GM12891 (cell line): Measurements from ENCODE around the gene ARHGEF12.

Experiments
- DNase-seq: peaks from one replicate; pipeline ENCODE4 v3.0.0; 2011; ENCODE audit warnings: low spot score; ENCODE audit not compliant: insufficient read length
- FAIRE-seq: peaks from 2 replicates; lab custom pipeline; 2011; peaks lifted over from hg19 to GRCh38; lab: Jason Lieb, UNC
- PAX5 ChIP-seq: IDR thresholded peaks from 2 replicates; pipeline ENCODE4 v1.6.1; 2011; ENCODE audit warnings: low read length, moderate library complexity, mild to moderate bottlenecking; ENCODE audit not compliant: insufficient read depth, severe bottlenecking
- POLR2A ChIP-seq: IDR thresholded peaks from 2 replicates; pipeline ENCODE4 v1.6.1; 2011; ENCODE audit warnings: low read depth, low read length, control low read depth
- POLR2AphosphoS5 ChIP-seq: IDR thresholded peaks from 2 replicates; pipeline ENCODE4 v1.6.1; 2011; ENCODE audit warnings: low read depth, low read length, control low read depth
- POU2F2 ChIP-seq: IDR thresholded peaks from 2 replicates; pipeline ENCODE4 v1.6.1; 2011; ENCODE audit warnings: low read depth, mild to moderate bottlenecking, control low read depth, low read length, moderate library complexity
- SPI1 ChIP-seq: IDR thresholded peaks from 2 replicates; pipeline ENCODE4 v1.6.1; 2011; ENCODE audit warnings: low read depth, low read length, control low read depth
- TAF1 ChIP-seq: IDR thresholded peaks from 2 replicates; pipeline ENCODE4 v1.6.1; 2011; ENCODE audit warnings: low read depth, low read length, control low read depth

ARHGEF12 gene

DNA sequence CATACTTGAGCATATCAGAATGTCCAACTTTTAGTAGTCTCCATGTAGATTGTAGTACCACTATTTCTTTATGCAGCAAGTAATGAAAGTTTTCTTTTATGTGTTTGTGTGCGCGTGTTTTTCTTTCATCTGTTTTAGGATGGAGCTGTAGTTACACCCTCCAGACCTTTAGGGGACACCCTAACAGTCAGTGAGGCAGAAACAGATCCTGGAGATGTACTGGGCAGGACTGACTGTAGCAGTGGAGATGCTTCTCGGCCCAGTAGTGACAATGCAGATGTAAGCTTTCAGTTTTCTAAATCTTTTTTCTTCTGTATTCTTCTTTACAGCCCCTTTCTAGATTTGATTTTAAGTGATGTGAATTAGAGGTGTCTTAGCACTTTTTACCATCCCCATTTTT is 95.4 kb downstream of the ARHGEF12 start:
- FAIRE-seq (peak; percentile 13), DNase-seq (no peak)

DNA sequence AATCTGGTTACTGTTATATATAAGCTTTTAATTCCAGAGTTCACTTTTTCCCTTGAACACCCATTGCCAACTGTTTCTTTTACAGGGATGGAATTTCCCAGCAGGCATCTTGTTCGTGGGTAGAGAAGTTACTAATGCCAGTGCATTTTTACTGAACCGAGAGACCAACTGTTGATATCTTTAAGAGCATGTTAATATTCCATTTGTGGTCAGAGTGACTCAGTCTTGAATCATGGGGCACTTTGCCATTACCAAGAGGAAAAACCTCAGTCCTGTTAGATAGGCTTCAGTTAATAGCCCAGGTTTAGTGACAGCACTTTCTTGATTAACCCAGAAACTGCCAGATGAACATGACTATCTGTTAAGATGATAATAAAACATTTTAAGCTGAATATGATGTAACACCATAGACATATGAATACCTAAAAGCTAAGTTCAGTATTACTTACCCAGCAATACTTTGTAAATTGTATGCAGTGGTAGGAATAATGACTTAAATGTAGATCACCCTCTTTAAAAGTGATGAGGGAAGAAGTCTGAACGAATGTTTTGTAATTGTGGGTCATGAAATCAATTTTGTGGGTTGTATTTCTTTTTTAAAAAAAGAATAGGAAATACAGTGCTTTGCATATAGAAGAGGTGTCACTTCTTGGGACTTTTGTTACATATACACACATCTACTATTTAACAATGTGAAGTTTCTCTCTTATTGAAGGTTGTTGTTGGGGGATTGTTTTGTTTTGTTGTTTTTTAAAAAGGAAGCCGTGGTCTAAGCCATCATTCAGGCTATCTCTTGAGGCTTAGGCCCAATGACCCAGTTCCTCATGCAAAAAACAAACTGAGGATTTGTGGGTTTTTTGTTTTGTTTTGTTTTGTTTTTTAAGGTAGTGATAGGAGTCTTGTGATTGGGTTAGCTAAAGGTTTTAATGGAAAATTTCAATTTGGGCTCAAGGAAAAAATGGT is 96.1 kb downstream of the ARHGEF12 start:
- DNase-seq (no peak), FAIRE-seq (peak; percentile 91)

More for the DNA sequence above, 95.4 kb downstream of the ARHGEF12 start:
- TF ChIP-seq TAF1, result no peak
- no peak for TF ChIP-seq POLR2A
- no peak for TF ChIP-seq SPI1
- no peak for TF ChIP-seq POU2F2
- TF ChIP-seq PAX5, result no peak
- TF ChIP-seq POLR2AphosphoS5, result no peak

DNA sequence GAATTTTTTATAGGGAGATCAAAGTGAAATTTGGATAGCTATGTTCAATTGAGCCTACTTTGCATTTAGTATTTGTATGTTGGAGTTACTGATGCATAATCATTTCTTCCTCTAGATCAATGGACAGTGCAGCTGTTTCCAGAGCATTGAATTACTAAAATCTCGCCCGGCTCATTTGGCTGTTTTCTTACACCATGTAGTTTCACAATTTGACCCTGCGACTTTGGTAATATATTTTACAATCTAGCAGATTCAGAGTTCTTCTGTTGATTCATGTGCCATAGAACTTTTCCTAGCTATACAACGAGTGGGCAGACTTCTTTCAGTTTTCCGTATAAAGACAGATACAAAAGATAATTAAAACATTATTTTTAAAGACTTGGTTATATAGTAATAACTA is 105.4 kb downstream of the ARHGEF12 start:
- TF ChIP-seq POLR2A (no peak), POLR2AphosphoS5 (no peak), POU2F2 (no peak), PAX5 (no peak), SPI1 (no peak), TAF1 (no peak)
- FAIRE-seq, result no peak
- DNase-seq, result no peak

More for the DNA sequence above, 96.1 kb downstream of the ARHGEF12 start:
- peak; percentile 53 for TF ChIP-seq SPI1
- no peak for TF ChIP-seq POLR2A

DNA sequence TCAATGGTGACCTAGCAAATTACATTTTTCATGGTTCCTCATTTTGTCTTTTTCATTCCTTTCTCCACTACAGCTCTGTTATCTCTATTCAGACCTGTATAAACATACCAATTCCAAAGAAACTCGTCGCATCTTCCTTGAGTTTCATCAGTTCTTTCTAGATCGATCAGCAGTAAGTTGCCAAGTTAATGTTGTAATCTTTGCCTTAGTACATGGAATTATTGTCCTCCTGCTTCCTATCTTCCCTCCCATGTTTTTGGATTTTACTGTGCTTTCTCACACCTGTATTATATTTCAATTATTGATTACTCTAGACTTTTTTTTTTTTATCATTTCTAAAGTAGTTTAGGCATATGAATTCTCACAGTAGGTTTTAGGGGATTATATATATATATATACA is 105.8 kb downstream of the ARHGEF12 start:
- TF ChIP-seq POLR2A, result no peak
- TF ChIP-seq SPI1, result no peak
- no peak for TF ChIP-seq POU2F2
- no peak for TF ChIP-seq TAF1
- TF ChIP-seq PAX5, result no peak
- TF ChIP-seq POLR2AphosphoS5, result no peak
- no peak for FAIRE-seq
- DNase-seq, result no peak

DNA sequence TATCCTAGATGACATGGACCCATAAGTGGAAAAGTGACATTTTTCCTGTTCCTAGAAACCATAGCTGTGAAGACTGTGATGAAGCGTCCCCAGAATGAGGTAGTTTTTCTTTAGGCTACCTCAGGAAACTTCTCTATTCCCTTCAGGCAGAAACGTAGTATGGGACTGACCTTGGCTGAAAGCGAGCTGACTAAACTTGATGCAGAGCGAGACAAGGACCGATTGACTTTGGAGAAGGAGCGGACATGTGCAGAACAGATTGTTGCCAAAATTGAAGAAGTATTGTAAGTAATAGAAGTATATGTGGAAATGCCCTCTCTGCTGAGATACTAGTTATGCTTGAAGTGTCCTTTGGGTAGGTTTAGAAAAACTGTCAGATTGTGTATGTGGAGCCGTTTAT is 110.6 kb downstream of the ARHGEF12 start:
- TF ChIP-seq POU2F2 (no peak), TAF1 (no peak), POLR2AphosphoS5 (no peak), POLR2A (no peak), SPI1 (no peak), PAX5 (no peak)
- DNase-seq (no peak), FAIRE-seq (no peak)

DNA sequence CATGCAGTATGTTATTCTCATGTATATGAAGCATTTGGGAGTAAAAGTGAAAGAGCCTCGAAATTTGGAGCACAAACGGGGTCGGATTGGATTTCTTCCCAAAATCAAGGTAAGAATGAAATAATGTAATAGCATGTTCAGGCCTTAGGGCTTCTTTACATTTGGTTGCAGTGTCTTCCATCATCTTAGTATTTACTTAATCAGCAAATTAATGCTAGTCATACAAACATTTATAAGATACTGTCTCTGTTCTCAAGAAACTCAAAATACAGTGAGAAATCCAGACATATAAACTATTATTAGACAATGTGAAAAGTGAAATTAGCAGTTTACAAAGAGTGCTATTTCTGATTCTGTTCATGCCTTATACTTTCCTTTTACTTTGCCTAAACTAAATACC is 112.0 kb downstream of the ARHGEF12 start:
- FAIRE-seq (no peak), DNase-seq (no peak)
- TF ChIP-seq POLR2AphosphoS5, result no peak
- TF ChIP-seq PAX5, result no peak

DNA sequence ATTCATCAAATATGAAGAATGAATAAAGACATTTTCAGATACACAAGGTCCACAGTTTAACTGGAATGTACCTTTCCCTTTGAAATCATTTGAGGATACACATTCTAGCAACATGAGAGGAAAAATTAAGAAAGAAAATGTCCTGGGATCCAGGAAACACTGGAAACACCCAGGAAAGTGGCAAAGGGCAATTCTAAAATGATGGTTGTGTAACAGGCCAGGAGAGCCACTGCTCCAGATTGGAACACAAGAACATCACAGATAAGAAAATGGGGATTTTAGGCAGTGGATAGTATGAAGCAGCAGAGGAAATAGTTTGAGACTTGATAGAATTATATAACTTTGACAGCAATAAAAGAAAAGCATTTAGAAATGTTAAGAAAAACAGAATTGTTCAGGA is 119.3 kb downstream of the ARHGEF12 start:
- FAIRE-seq (no peak), DNase-seq (no peak)
- TF ChIP-seq POU2F2 (no peak), POLR2AphosphoS5 (no peak), POLR2A (no peak), SPI1 (no peak), TAF1 (no peak), PAX5 (no peak)

DNA sequence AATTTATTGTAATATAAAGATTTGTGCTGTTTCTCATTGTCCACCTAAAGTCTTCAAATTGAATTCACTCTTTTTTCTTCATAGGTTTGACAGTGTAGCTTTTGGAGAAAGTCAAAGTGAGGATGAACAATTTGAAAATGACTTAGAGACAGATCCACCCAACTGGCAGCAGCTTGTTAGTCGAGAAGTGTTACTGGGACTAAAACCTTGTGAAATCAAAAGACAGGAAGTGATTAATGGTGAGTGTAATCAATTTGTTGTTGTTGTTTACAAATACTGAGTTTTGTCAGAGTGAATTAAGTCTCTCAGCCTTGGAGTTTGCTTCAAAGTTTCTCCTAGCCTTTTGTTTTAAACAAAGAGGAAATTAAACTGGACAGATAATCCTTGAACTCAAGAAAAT is 121.8 kb downstream of the ARHGEF12 start:
- DNase-seq, result no peak
- no peak for FAIRE-seq
- no peak for TF ChIP-seq POLR2AphosphoS5
- TF ChIP-seq POU2F2, result no peak
- TF ChIP-seq SPI1, result no peak
- TF ChIP-seq POLR2A, result no peak
- no peak for TF ChIP-seq TAF1
- no peak for TF ChIP-seq PAX5

DNA sequence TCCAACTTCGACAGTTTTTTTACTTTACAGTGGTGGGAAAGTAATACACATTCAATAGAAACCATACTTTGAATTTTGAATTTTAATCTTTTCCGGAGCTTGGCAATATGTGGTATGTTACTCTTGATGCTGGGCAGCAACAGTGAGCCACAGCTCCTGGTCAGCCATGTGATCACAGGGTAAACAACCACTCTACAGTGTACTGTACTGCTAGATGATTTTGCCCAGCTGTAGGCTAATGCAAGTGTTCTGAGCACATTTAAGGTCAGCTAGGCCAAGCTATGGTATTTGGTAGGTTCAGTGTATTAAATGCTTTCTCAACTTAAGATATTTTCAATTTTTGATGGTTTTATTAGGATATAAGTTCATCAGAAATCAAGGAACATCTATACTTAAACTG is 126.6 kb downstream of the ARHGEF12 start:
- TF ChIP-seq POU2F2 (no peak), POLR2A (no peak), SPI1 (no peak), POLR2AphosphoS5 (no peak), TAF1 (no peak), PAX5 (no peak)
- FAIRE-seq (no peak), DNase-seq (no peak)
